HG03558 (cell line): ENCODE data around the gene RNPEPL1.

Experiments
- ATAC-seq: cut with Tn5 transposase; IDR thresholded peaks from one replicate; pipeline ENCODE4 v1.9.1; 2021; ENCODE audit warnings: moderate number of reproducible peaks; ENCODE audit not compliant: unreplicated experiment; ENCODE audit errors: extremely low read depth

Gene RNPEPL1

GRCh38 chr2:240575101-240575965, 7.0 kb downstream of the RNPEPL1 start:
- no peak for ATAC-seq

GRCh38 chr2:240576036-240576435, 7.8 kb downstream of the RNPEPL1 start:
- no peak for ATAC-seq

GRCh38 chr2:240576436-240577205, 8.3 kb downstream of the RNPEPL1 start:
- no peak for ATAC-seq

GRCh38 chr2:240577281-240578109, 9.2 kb downstream of the RNPEPL1 start:
- ATAC-seq, result no peak

GRCh38 chr2:240578110-240578450, 9.8 kb downstream of the RNPEPL1 start:
- no peak for ATAC-seq

- no peak for ATAC-seq
These were observed 10.2 kb downstream of the RNPEPL1 start for GRCh38 chr2:240578488-240578887.

- no peak for ATAC-seq
These were observed 10.9 kb downstream of the RNPEPL1 start for GRCh38 chr2:240579071-240579762.

- no peak for ATAC-seq
These were observed 11.7 kb downstream of the RNPEPL1 start for GRCh38 chr2:240579771-240580614.

GRCh38 chr2:240581811-240582210, 13.5 kb downstream of the RNPEPL1 start:
- no peak for ATAC-seq

GRCh38 chr2:240582781-240583180, 14.5 kb downstream of the RNPEPL1 start:
- no peak for ATAC-seq

GRCh38 chr2:240583774-240584173, 15.5 kb downstream of the RNPEPL1 start:
- ATAC-seq, result no peak

GRCh38 chr2:240584486-240585031, 16.3 kb downstream of the RNPEPL1 start:
- ATAC-seq, result peak; percentile 35

- peak; percentile 17 for ATAC-seq
These were observed 16.8 kb downstream of the RNPEPL1 start for GRCh38 chr2:240585101-240585500.

GRCh38 chr2:240585681-240586197, 17.5 kb downstream of the RNPEPL1 start:
- ATAC-seq, result no peak

GRCh38 chr2:240586198-240586918, 18.1 kb downstream of the RNPEPL1 start, which contains the start of gene CAPN10:
TSS of gene CAPN10 (plus strand) at chr2:240586734. CDS start at chr2:240586912, 178 bp downstream.
- peak; percentile 29 for ATAC-seq

- no peak for ATAC-seq
These were observed 18.9 kb downstream of the RNPEPL1 start for GRCh38 chr2:240586919-240587800.
